ENCODE data around the gene EIF4G3.

DNA sequence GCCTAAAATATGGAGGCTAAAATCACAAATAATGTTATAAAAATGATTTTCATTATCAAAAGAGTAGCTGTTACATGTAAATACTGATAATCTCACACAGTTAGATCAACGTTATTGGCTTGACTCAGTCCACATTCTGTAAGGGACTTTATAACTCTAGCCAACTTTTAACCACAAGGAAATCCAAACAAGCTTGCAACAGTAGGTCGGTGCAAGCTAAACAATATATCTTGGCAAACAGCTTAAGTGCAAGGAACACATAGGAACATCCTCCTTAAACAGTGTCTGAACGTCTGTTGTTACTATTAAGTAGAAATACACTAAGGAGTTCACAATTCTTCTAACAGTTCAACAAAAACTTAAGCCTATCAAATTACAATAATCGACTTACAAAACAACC lies 126.7 kb downstream of the EIF4G3 start:
- TF ChIP-seq CTCF (IDR thresholded peaks at IDR 0.05) = no peak
- TF ChIP-seq POLR2A (IDR thresholded peaks at IDR 0.05) = no peak
